K562 (cell line): ENCODE data around the gene ARL3.

Experiments used
- COPS2 ChIP-seq: fragments of 450-650 bp; conservative IDR thresholded peaks from 2 replicates; pipeline ENCODE4 v1.6.1; 2016; ENCODE audit warnings: mild to moderate bottlenecking, moderate library complexity
- EP300 ChIP-seq: IDR thresholded peaks from 2 replicates; pipeline ENCODE4 v1.6.1; 2012; ENCODE audit warnings: low read length, improper control_type of control experiment
- JUND ChIP-seq, 2 experiments: IDR thresholded peaks; 2 replicates in 1 of 2; 3 replicates in 1 of 2; pipeline ENCODE4 v1.6.1; 2011; ENCODE audit warnings: borderline replicate concordance in 2 of 2, low read depth in 2 of 2, low read length in 2 of 2, improper control_type of control experiment in 1 of 2, missing biosample characterization in 1 of 2, missing genetic modification characterization in 1 of 2, missing genetic modification reagents in 1 of 2

- TF ChIP-seq EP300 (no peak), COPS2 (no peak), JUND (IDR thresholded peaks at IDR 0.05; ENCODE audit: borderline replicate concordance, low read depth, low read length) (no peak), JUND (tag; IDR thresholded peaks at IDR 0.05; ENCODE audit: borderline replicate concordance, low read depth, low read length) (no peak)
Observed at GRCh38 chr10:102627736-102628293, 86.4 kb downstream of the ARL3 start.
